OCI-LY7 (cell line): ENCODE measurements around the gene SLC30A2. TPM values are rescaled to one million over a fixed set of nuclear protein-coding genes. Genes with fewer than 3 reads are reported as not detected.

Experiments
- BruUV-seq: library from RNA; stranded (reverse); fragments of 400-500 nt; replicated peaks from 2 replicates; lab custom pipeline; 2021; lab: Mats Ljungman, UMichigan
- CTCF ChIA-PET: fragments of 300-600 bp; sonication (Branson Sonifier 250); formaldehyde crosslinking; loops from one replicate; lab custom pipeline; 2022; ENCODE audit warnings: antibody characterized with exemption; ENCODE audit not compliant: unreplicated experiment; lab: Charles Lee
- POLR2A ChIA-PET: fragments of 300-600 bp; sonication (Branson Sonifier 250); formaldehyde crosslinking; loops from one replicate; lab custom pipeline; 2022; ENCODE audit warnings: antibody characterized with exemption; lab: Charles Lee
- DNase-seq: peaks from one replicate; pipeline ENCODE4 v3.0.0-alpha.2; 2015; ENCODE audit warnings: low spot score
- H2AFZ ChIP-seq: fragments of 200-600 bp; sonication (generic), shearing (Covaris generic); 2 replicates; pipeline ENCODE4 v1.6.1; 2014; ENCODE audit warnings: mild to moderate bottlenecking, antibody characterized with exemption, low read length, moderate library complexity
- H3K27ac ChIP-seq: fragments of 200-600 bp; sonication (generic); 2 replicates; pipeline ENCODE4 v1.5.1; 2014; ENCODE audit warnings: mixed run types, low read depth, mild to moderate bottlenecking, moderate library complexity, low read length, inconsistent platforms; ENCODE audit not compliant: poor library complexity, severe bottlenecking
- H3K36me3 ChIP-seq: fragments of 200-600 bp; sonication (generic); 2 replicates; pipeline ENCODE4 v1.6.1; 2014; ENCODE audit warnings: mild to moderate bottlenecking, antibody characterized with exemption, low read length, moderate library complexity, mixed read lengths; ENCODE audit not compliant: insufficient read depth
- H3K4me1 ChIP-seq: fragments of 200-600 bp; sonication (generic); 2 replicates; pipeline ENCODE4 v1.5.1; 2014; ENCODE audit warnings: mild to moderate bottlenecking, low read length; ENCODE audit not compliant: insufficient read depth, poor library complexity, severe bottlenecking
- H3K4me2 ChIP-seq: fragments of 200-600 bp; sonication (generic); 2 replicates; pipeline ENCODE4 v1.6.1; 2014; ENCODE audit warnings: mild to moderate bottlenecking, low read length
- H3K4me3 ChIP-seq: fragments of 200-600 bp; sonication (generic); 2 replicates; pipeline ENCODE4 v1.5.1; 2014; ENCODE audit warnings: mild to moderate bottlenecking, low read depth, low read length; ENCODE audit not compliant: poor library complexity, severe bottlenecking
- H3K79me2 ChIP-seq: fragments of 200-600 bp; sonication (generic); 2 replicates; pipeline ENCODE4 v1.6.1; 2016; ENCODE audit warnings: low read depth, mild to moderate bottlenecking, low read length, moderate library complexity, mixed read lengths; ENCODE audit not compliant: insufficient read depth
- H3K9me2 ChIP-seq: fragments of 200-600 bp; sonication (generic); 2 replicates; pipeline ENCODE4 v1.6.1; 2016; ENCODE audit warnings: mild to moderate bottlenecking, low read length, mixed read lengths; ENCODE audit not compliant: insufficient read depth
- H3K9me3 ChIP-seq: fragments of 200-600 bp; sonication (generic); 2 replicates; pipeline ENCODE4 v1.6.1; 2014; ENCODE audit warnings: mild to moderate bottlenecking, mixed run types, low read length, mixed read lengths
- H4K20me1 ChIP-seq: fragments of 200-600 bp; sonication (generic); 2 replicates; pipeline ENCODE4 v1.6.1; 2014; ENCODE audit warnings: mild to moderate bottlenecking, antibody characterized with exemption, low read length, moderate library complexity, mixed read lengths; ENCODE audit not compliant: insufficient read depth
- EZH2phosphoT487 ChIP-seq: fragments of 200-600 bp; sonication (generic); IDR thresholded peaks from 2 replicates; pipeline ENCODE4 v1.6.1; 2018; ENCODE audit warnings: low read depth, borderline replicate concordance, mild to moderate bottlenecking, mixed run types, antibody characterized with exemption, low read length, moderate library complexity, mixed read lengths
- intact Hi-C: fragments of 100-400 bp; cut with micrococcal nuclease; formaldehyde crosslinking; loops from one replicate; pipeline ENCODE4 v1.10.0; 2022; ENCODE audit not compliant: unreplicated experiment
- total RNA-seq, 2 experiments: library from RNA; depleted of rRNA in 1 of 2; stranded (reverse); fragments of >200 nt in 1 of 2; shearing (Covaris generic) in 1 of 2; gene quantifications; 2 replicates each; pipeline ENCODE4 v1.2.3, GENCODE V29; 2014 to 2022
- TF ChIP-seq, protein P1 (sequence below): fragments of 200-600 bp; sonication (generic); conservative IDR thresholded peaks from 2 replicates; pipeline ENCODE4 v1.5.1; 2014; ENCODE audit warnings: mild to moderate bottlenecking, antibody characterized with exemption, low read length, moderate library complexity, mixed read lengths

SLC30A2 gene
- total RNA-seq, 2 experiments from 2014 or later: not detected

DNA sequence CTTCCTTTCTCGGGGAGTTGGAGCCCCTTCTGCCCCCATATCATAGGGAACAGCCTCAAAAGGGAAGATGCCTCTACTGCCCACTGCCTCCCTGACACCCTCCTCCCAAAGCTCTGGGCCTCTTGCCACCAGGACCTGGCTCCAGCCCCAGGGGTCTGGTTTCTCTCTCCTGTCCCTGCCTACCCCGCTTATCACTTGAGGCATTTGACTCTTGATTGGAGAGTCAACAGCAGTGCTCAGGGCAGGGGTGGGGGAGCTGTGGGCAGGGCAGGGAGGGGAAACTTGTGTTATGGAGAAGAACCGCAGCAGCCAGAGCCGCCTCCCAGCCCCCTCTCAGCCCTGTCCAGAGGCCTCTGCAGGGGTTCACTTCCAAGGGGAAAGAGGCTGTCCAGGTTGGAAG lies 20.9 kb upstream of the SLC30A2 start:
- ChIA-PET POLR2A (no interaction called here), CTCF (no interaction called here)
- DNase-seq: no peak
- BruUV-seq: no TSS peak
- no peaks in the 10 kb centered on the region for H3K79me2 ChIP-seq
- no peaks in the 10 kb centered on the region for H3K36me3 ChIP-seq
- H3K9me2 ChIP-seq: no peaks in the 10 kb centered on the region
- intact Hi-C loops: no loop called here
- H3K27ac ChIP-seq: no peak overlapping the region
- TF ChIP-seq, protein P1, sequence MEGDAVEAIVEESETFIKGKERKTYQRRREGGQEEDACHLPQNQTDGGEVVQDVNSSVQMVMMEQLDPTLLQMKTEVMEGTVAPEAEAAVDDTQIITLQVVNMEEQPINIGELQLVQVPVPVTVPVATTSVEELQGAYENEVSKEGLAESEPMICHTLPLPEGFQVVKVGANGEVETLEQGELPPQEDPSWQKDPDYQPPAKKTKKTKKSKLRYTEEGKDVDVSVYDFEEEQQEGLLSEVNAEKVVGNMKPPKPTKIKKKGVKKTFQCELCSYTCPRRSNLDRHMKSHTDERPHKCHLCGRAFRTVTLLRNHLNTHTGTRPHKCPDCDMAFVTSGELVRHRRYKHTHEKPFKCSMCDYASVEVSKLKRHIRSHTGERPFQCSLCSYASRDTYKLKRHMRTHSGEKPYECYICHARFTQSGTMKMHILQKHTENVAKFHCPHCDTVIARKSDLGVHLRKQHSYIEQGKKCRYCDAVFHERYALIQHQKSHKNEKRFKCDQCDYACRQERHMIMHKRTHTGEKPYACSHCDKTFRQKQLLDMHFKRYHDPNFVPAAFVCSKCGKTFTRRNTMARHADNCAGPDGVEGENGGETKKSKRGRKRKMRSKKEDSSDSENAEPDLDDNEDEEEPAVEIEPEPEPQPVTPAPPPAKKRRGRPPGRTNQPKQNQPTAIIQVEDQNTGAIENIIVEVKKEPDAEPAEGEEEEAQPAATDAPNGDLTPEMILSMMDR: no peak
- no peak for TF ChIP-seq EZH2phosphoT487
- H2AFZ ChIP-seq: no peak overlapping the region
- H4K20me1 ChIP-seq: no peaks in the 10 kb centered on the region
- no peaks in the 10 kb centered on the region for H3K4me1 ChIP-seq
- H3K4me2 ChIP-seq: no peak overlapping the region
- no peaks in the 10 kb centered on the region for H3K9me3 ChIP-seq
- H3K4me3 ChIP-seq: no peak overlapping the region

DNA sequence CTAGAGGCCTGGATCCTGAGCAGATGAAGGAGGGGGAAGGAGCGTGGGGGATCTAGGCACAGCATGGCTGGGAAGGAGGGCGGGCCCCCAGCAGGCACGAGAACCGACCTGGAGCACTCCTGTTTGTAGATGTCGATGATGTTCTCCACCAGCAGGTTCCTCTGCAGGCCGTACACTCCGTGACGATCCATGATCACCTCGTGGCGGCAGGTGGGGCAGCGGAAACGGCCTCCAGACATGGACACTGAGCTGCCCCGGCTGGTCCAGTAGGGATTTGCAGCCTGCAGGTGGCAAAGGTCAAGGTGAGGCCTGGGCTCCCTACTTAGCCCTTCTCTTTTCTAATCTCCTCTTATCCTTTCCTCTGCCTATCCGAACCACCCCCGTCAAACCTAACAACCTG lies 20.2 kb upstream of the SLC30A2 start:
- Histone ChIP-seq H2AFZ (no peak overlapping the region), H3K4me1 (no peaks in the 10 kb centered on the region), H4K20me1 (no peaks in the 10 kb centered on the region), H3K4me3 (no peak overlapping the region), H3K79me2 (no peaks in the 10 kb centered on the region), H3K4me2 (no peak overlapping the region), H3K27ac (no peak overlapping the region), H3K9me3 (no peaks in the 10 kb centered on the region), H3K36me3 (no peaks in the 10 kb centered on the region), H3K9me2 (no peaks in the 10 kb centered on the region)
- ChIA-PET POLR2A (interaction anchor here (0.6 kb wide), 1 partner anchor 64 kb away, joined by 5 read pairs; no protein-coding TSS in a partner anchor), CTCF (no interaction called here)
- intact Hi-C loops: no loop called here
- no peak for DNase-seq
- TF ChIP-seq, protein P1: no peak
- TF ChIP-seq EZH2phosphoT487: no peak
- BruUV-seq: no TSS peak

DNA sequence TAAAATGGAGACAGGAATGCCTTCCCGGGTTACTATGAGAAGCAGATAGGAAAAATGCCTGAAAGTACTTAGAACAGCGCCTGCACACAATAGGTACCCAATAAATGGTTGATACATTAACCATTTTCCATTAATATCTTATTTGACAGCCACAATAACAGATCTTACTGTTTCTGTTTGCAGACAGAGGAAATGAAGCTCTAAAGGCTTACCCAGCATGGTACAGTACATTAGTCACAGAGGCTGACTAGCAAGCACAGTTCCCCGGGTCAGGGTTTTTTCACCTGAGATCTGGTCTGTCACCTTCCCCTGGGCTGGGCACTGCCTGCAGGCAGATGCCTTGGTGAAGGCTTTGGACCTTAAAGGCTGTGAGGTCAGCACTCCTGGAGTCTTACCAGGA lies 18.6 kb upstream of the SLC30A2 start:
- no peak for TF ChIP-seq EZH2phosphoT487
- TF ChIP-seq, protein P1: no peak
- Histone ChIP-seq H2AFZ (no peak overlapping the region), H3K9me3 (no peaks in the 10 kb centered on the region), H4K20me1 (no peaks in the 10 kb centered on the region), H3K9me2 (no peaks in the 10 kb centered on the region), H3K4me3 (no peak overlapping the region), H3K79me2 (no peaks in the 10 kb centered on the region), H3K27ac (no peak overlapping the region), H3K4me2 (no peak overlapping the region), H3K4me1 (no peaks in the 10 kb centered on the region), H3K36me3 (no peaks in the 10 kb centered on the region)
- ChIA-PET CTCF (no interaction called here), POLR2A (interaction anchor here (0.7 kb wide), 1 partner anchor 27 kb away, joined by 3 read pairs; no protein-coding TSS in a partner anchor)
- DNase-seq: no peak
- BruUV-seq: no TSS peak
- intact Hi-C loops: no loop called here
